ENCODE data around the gene SGPP2.

GRCh38 chr2:222547083-222547482 is 122.7 kb downstream of the SGPP2 start:
- TF ChIP-seq, protein P1, sequence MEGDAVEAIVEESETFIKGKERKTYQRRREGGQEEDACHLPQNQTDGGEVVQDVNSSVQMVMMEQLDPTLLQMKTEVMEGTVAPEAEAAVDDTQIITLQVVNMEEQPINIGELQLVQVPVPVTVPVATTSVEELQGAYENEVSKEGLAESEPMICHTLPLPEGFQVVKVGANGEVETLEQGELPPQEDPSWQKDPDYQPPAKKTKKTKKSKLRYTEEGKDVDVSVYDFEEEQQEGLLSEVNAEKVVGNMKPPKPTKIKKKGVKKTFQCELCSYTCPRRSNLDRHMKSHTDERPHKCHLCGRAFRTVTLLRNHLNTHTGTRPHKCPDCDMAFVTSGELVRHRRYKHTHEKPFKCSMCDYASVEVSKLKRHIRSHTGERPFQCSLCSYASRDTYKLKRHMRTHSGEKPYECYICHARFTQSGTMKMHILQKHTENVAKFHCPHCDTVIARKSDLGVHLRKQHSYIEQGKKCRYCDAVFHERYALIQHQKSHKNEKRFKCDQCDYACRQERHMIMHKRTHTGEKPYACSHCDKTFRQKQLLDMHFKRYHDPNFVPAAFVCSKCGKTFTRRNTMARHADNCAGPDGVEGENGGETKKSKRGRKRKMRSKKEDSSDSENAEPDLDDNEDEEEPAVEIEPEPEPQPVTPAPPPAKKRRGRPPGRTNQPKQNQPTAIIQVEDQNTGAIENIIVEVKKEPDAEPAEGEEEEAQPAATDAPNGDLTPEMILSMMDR (conservative IDR thresholded peaks at IDR 0.05): no peak
- TF ChIP-seq EZH2 (IDR thresholded peaks at IDR 0.05; ENCODE audit: low read depth): no peak

All from PC-9 (cell line).